Body of pancreas (tissue), 4 donors: ENCODE data around the gene ARHGAP24.

Experiments
- POLR2A ChIP-seq, 3 donors: fragments of 450-650 bp; IDR thresholded peaks; one replicate each; pipeline ENCODE4 v1.6.1; 2016; ENCODE audit warnings: antibody characterized with exemption in 3 of 3, mild to moderate bottlenecking in 2 of 3
- TF ChIP-seq, protein P1 (sequence below), 7 experiments: fragments of 450-650 bp in 4 of 7; fragments of 200-600 bp in 3 of 7; sonication (generic) in 3 of 7; IDR thresholded peaks; one replicate each; pipeline ENCODE4 v1.5.1; 2016 to 2019; ENCODE audit warnings: antibody characterized with exemption in 7 of 7

DNA sequence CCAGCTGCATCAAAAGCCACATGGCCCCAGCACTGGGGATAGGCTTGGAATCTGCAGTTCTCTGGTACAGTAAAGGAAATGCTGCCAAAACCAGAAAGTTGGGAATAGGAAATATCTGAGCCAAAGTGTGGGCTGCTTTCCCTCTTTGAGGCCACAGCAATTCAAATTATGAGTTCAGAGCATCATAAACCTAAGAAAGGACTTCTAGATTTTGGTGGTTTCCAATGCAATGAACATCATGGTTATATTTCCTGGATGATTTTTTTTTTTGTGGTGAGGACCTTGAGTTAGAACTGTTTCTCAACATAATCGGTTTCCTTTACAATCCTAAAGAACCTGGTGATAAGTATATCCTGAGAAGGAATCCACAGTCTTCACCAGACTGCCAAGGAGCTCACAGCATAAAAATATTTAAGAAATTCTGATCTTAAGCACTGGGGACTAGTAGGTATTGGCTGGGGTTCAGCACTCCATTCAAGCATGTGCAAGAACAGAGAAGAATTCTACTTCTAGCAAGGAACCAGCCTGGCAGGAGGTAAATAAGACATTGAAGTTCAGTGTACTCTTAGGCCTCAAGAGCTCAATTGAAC is 29.8 kb upstream of the ARHGAP24 start:
- TF ChIP-seq, protein P1, sequence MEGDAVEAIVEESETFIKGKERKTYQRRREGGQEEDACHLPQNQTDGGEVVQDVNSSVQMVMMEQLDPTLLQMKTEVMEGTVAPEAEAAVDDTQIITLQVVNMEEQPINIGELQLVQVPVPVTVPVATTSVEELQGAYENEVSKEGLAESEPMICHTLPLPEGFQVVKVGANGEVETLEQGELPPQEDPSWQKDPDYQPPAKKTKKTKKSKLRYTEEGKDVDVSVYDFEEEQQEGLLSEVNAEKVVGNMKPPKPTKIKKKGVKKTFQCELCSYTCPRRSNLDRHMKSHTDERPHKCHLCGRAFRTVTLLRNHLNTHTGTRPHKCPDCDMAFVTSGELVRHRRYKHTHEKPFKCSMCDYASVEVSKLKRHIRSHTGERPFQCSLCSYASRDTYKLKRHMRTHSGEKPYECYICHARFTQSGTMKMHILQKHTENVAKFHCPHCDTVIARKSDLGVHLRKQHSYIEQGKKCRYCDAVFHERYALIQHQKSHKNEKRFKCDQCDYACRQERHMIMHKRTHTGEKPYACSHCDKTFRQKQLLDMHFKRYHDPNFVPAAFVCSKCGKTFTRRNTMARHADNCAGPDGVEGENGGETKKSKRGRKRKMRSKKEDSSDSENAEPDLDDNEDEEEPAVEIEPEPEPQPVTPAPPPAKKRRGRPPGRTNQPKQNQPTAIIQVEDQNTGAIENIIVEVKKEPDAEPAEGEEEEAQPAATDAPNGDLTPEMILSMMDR (IDR thresholded peaks at IDR 0.05): no peak
- TF ChIP-seq POLR2A (IDR thresholded peaks at IDR 0.05): no peak
